GM23248 (cell line): ENCODE data around the gene TXNRD2.

Source experiments
- EZH2 ChIP-seq: fragments of 200-600 bp; sonication (generic); IDR thresholded peaks from 2 replicates; pipeline ENCODE4 v1.6.1; 2018; ENCODE audit warnings: antibody characterized with exemption, mild to moderate bottlenecking; ENCODE audit not compliant: insufficient read depth, poor library complexity, severe bottlenecking
- EZH2phosphoT487 ChIP-seq: fragments of 200-600 bp; sonication (generic); IDR thresholded peaks from 2 replicates; pipeline ENCODE4 v1.6.1; 2018; ENCODE audit warnings: antibody characterized with exemption, moderate library complexity, mild to moderate bottlenecking, low read depth; ENCODE audit not compliant: insufficient read depth

DNA sequence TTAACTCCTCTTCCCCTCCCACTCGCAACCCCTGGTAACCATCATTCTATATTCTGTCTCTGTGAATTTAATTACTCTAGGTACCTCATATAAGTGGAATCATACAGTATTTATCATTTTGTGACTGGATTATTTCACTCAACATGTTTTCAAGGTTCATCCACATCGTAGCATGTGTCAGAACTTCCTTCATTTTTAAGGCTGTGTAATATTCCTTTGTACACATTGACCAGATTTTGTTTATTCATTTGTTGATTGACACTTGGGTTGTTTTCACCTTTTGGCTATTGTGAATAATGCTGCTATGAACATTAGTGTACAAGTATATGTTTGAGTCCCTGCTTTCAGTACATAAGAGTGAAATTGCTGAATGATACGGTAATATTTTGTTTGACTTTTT, 84.2 kb downstream of the TXNRD2 start:
- TF ChIP-seq EZH2, result no peak
- no peak for TF ChIP-seq EZH2phosphoT487
